ENCODE measurements around the gene CHAF1B. TPM values are rescaled to one million over a fixed set of nuclear protein-coding genes. Genes with fewer than 3 reads are reported as not detected.
"Not testable (repeated sequence)": the region's sequence is repeated elsewhere in the genome, so short reads cannot be mapped to it uniquely, and the experiment has no call there.

CHAF1B gene
- total RNA-seq, 2 experiments from 2014 or later: 9.9 to 24.0 TPM

DNA sequence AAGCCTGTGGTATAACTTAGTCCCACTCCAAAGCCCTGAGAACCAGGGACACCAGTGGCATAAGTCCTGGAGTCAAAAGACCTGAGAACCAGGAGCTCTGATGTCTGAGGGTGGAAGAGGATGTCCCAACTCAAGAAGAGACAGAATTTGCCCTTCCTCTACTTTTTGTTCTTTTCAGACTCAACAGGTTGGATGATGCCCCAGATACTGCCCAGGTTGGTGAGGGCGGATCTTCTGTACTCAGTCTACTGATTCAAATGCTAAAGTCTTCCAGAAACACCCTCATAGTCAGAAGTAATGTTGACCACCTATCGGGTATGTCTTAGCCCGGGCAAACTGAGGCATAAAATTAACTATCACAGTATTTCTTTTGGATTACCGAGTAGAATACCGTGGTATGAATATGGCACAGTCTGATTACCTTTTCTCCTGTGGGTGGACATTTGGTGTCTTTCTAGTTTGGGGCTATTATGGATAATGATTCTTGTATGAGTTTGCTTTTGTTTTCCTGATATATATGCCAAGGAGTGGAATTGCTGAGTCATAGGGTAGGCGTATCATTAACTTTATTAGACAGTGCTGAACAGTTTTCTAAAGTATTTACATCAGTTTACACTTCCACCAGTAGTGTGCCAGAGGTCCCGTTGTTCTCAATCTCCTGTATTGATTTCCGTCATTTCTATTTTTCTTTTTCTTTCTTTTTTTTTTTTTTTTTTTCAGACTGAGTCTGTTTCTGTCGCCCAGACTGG, 3.2 kb upstream of the CHAF1B start:
- BruUV-seq (replicated peaks): no TSS peak
- intact Hi-C loops (cut with micrococcal nuclease; ENCODE audit: unreplicated experiment): no loop called here
- no peak for DNase-seq (ENCODE audit: low spot score)
- H3K79me2 ChIP-seq (ENCODE audit: insufficient read depth, low read depth, low read length): no peaks in the 10 kb centered on the region
- CTCF ChIA-PET (ENCODE audit: unreplicated experiment): no interaction called here
- no peak overlapping the region for H3K27ac ChIP-seq (ENCODE audit: low read depth, low read length, poor library complexity, severe bottlenecking)
- H3K36me3 ChIP-seq (ENCODE audit: insufficient read depth, low read length): peaks cover 12% of the 10 kb centered on the region
- H3K4me1 ChIP-seq (ENCODE audit: insufficient read depth, low read length, poor library complexity, severe bottlenecking): peaks cover 8% of the 10 kb centered on the region
- H2AFZ ChIP-seq (ENCODE audit: low read length): no peak overlapping the region
- no peaks in the 10 kb centered on the region for H3K9me3 ChIP-seq (ENCODE audit: low read length)
- POLR2A ChIA-PET: interaction anchor here (0.6 to 0.9 kb wide), 2 partner anchors 10 to 166 kb away, joined by 3 to 4 read pairs; no protein-coding TSS in a partner anchor
- TF ChIP-seq EZH2phosphoT487 (IDR thresholded peaks at IDR 0.05; ENCODE audit: borderline replicate concordance, low read depth, low read length): no peak
- TF ChIP-seq, protein P1, sequence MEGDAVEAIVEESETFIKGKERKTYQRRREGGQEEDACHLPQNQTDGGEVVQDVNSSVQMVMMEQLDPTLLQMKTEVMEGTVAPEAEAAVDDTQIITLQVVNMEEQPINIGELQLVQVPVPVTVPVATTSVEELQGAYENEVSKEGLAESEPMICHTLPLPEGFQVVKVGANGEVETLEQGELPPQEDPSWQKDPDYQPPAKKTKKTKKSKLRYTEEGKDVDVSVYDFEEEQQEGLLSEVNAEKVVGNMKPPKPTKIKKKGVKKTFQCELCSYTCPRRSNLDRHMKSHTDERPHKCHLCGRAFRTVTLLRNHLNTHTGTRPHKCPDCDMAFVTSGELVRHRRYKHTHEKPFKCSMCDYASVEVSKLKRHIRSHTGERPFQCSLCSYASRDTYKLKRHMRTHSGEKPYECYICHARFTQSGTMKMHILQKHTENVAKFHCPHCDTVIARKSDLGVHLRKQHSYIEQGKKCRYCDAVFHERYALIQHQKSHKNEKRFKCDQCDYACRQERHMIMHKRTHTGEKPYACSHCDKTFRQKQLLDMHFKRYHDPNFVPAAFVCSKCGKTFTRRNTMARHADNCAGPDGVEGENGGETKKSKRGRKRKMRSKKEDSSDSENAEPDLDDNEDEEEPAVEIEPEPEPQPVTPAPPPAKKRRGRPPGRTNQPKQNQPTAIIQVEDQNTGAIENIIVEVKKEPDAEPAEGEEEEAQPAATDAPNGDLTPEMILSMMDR (conservative IDR thresholded peaks at IDR 0.05; ENCODE audit: low read length): no peak
- no peak overlapping the region for H3K4me2 ChIP-seq (ENCODE audit: low read length)
- no peaks in the 10 kb centered on the region for H3K9me2 ChIP-seq (ENCODE audit: insufficient read depth, low read length)
- H3K4me3 ChIP-seq (ENCODE audit: low read depth, low read length, poor library complexity, severe bottlenecking): no peak overlapping the region
- no peaks in the 10 kb centered on the region for H4K20me1 ChIP-seq (ENCODE audit: insufficient read depth, low read length)

DNA sequence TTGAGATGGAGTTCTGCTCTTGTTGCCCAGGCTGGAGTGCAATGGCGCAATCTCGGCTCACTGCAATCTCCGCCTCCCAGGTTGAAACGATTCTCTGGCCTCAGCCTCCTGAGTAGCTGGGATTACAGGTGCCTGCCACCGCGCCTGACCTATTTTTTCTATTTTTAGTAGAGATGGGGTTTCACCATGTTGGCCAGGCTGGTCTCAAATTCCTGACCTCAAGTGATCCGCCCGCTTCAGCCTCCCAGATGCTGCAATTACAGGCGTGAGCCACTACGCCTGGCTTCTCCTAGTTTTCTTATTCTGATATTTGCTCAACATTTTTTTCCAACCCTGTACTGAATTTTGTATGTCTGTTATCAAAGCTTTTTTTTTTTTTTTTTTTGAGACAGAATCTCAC, 2.5 kb upstream of the CHAF1B start:
- H3K36me3 ChIP-seq (ENCODE audit: insufficient read depth, low read length); CTCF ChIA-PET (ENCODE audit: unreplicated experiment); H3K27ac ChIP-seq (ENCODE audit: low read depth, low read length, poor library complexity, severe bottlenecking); DNase-seq (ENCODE audit: low spot score); H3K9me2 ChIP-seq (ENCODE audit: insufficient read depth, low read length); H2AFZ ChIP-seq (ENCODE audit: low read length); H3K9me3 ChIP-seq (ENCODE audit: low read length); BruUV-seq (replicated peaks); H3K4me3 ChIP-seq (ENCODE audit: low read depth, low read length, poor library complexity, severe bottlenecking); H4K20me1 ChIP-seq (ENCODE audit: insufficient read depth, low read length); H3K4me1 ChIP-seq (ENCODE audit: insufficient read depth, low read length, poor library complexity, severe bottlenecking); intact Hi-C loops (cut with micrococcal nuclease; ENCODE audit: unreplicated experiment); H3K4me2 ChIP-seq (ENCODE audit: low read length); H3K79me2 ChIP-seq (ENCODE audit: insufficient read depth, low read depth, low read length): not testable (repeated sequence)
- POLR2A ChIA-PET: interaction anchor here (0.6 to 0.9 kb wide), 3 partner anchors 11 to 471 kb away, joined by 3 to 4 read pairs (median 3); no protein-coding TSS in a partner anchor

DNA sequence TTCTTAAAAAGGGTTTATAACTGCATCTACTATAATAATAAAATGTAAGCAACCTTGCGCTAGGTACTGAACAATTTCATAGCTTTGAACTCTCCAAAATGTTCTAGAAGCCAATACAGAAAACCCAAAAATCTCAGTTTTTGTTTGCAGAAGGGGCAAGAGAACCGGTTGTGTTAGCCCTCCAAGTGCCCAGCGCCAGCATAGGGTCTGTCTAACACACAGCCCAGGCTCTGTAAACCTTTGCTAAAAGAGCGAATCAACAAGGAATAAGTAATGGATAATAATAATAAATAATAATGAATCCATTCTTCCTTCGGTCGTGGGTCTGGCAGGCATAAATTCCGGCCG, 333 bp upstream of the CHAF1B start:
- peaks cover 8% of the 10 kb centered on the region for H3K4me1 ChIP-seq (ENCODE audit: insufficient read depth, low read length, poor library complexity, severe bottlenecking)
- DNase-seq (ENCODE audit: low spot score): no peak
- no peak for TF ChIP-seq EZH2phosphoT487 (IDR thresholded peaks at IDR 0.05; ENCODE audit: borderline replicate concordance, low read depth, low read length)
- TF ChIP-seq, protein P1 (conservative IDR thresholded peaks at IDR 0.05; ENCODE audit: low read length): no peak
- H3K9me2 ChIP-seq (ENCODE audit: insufficient read depth, low read length): no peaks in the 10 kb centered on the region
- H3K9me3 ChIP-seq (ENCODE audit: low read length): no peaks in the 10 kb centered on the region
- H4K20me1 ChIP-seq (ENCODE audit: insufficient read depth, low read length): no peaks in the 10 kb centered on the region
- no peaks in the 10 kb centered on the region for H3K79me2 ChIP-seq (ENCODE audit: insufficient read depth, low read depth, low read length)
- no TSS peak for BruUV-seq (replicated peaks)
- no peak overlapping the region for H3K27ac ChIP-seq (ENCODE audit: low read depth, low read length, poor library complexity, severe bottlenecking)
- intact Hi-C loops (cut with micrococcal nuclease; ENCODE audit: unreplicated experiment): loop anchor here (5.0 kb wide), 1 partner anchor 243 kb away; no protein-coding TSS in a partner anchor
- peak overlapping the region; percentile 84 for H3K4me3 ChIP-seq (ENCODE audit: low read depth, low read length, poor library complexity, severe bottlenecking)
- H3K36me3 ChIP-seq (ENCODE audit: insufficient read depth, low read length): peaks cover 24% of the 10 kb centered on the region
- H3K4me2 ChIP-seq (ENCODE audit: low read length): peak overlapping the region; percentile 17; the same call in 1 of the 2 replicates
- no peak overlapping the region; the same call in 1 of the 2 replicates for H2AFZ ChIP-seq (ENCODE audit: low read length)
- CTCF ChIA-PET (ENCODE audit: unreplicated experiment): no interaction called here
- POLR2A ChIA-PET: interaction anchor here (0.5 to 0.9 kb wide), 2 partner anchors 94 to 249 kb away, joined by 3 read pairs; no protein-coding TSS in a partner anchor
